ENCODE measurements around the gene ASB3. TPM values are rescaled to one million over a fixed set of nuclear protein-coding genes. Genes with fewer than 3 reads are reported as not detected.

The ASB3 gene
- total and polyA plus RNA-seq, 2 donors (not counting 1 experiment from before 2014, with no cell fraction given) = 15.9 to 30.7 TPM

DNA sequence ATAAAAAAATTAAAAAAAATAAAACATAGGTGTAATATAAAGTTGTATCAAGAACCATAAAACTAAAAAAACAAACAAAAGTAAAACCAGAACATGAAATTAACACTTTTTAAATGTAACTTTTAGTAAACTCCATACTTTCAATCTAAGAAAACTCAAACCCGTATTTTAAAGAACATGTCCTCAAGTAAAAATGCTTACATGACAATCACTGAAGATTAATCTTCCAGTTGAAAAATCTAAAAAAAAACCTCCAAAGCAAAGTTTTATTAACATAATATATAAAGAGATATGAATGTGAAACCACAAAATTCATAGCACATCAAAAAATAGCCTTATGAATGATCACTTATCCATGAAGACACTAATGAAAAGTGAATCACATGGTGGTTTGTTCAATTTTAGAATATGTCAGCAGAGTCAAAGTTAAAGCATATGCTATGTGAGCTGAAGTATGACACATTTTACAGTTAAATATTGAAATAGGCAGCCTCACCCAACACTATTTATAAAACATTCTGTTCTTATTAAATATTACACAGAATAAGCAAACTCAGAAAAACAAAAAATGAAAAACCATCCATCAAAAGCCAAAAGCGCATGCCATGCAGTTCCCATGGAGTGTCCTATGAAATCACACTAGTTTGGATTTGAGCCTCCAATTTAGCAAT is 42.2 kb downstream of the ASB3 start:
- Histone ChIP-seq H3K27ac (ENCODE audit: low read length in 2 of 2) (no peak overlapping the region), H3K4me1 (ENCODE audit: control insufficient read depth in 2 of 2, insufficient read depth in 2 of 2, low read length in 2 of 2) (no peaks in the 10 kb centered on the region), H3K9me3 (ENCODE audit: control extremely low read depth in 1 of 3, control insufficient read depth in 2 of 3, insufficient read depth in 1 of 3, low read length in 2 of 3) (no peaks in the 10 kb centered on the region), H3K9ac (ENCODE audit: low read length) (no peak overlapping the region), H4K20me1 (ENCODE audit: control insufficient read depth, insufficient read depth, low read length, poor library complexity, severe bottlenecking) (no peaks in the 10 kb centered on the region), H3K36me3 (replicated peaks in 1 of 2; ENCODE audit: control extremely low read depth in 1 of 2, control insufficient read depth in 1 of 2, extremely low read depth in 1 of 2, insufficient read depth in 2 of 2, low read length in 1 of 2) (peaks cover 4 to 7% of the 10 kb centered on the region in 2 experiments), H3K79me2 (ENCODE audit: control insufficient read depth, insufficient read depth, low read length) (no peaks in the 10 kb centered on the region), H2AFZ (ENCODE audit: insufficient read depth, low read depth, low read length, poor library complexity, severe bottlenecking) (no peak overlapping the region), H3K4me2 (replicated peaks; ENCODE audit: low read depth, low read length, poor library complexity, severe bottlenecking) (no peak overlapping the region), H3K4me3 (ENCODE audit: control extremely low read depth in 1 of 5, extremely low read depth in 1 of 5, insufficient read depth in 1 of 5, low read depth in 2 of 5, low read length in 4 of 5) (no peak overlapping the region), H3K27me3 (replicated peaks in 1 of 4; ENCODE audit: control extremely low read depth in 1 of 4, control insufficient read depth in 3 of 4, insufficient read depth in 4 of 4, low read length in 3 of 4) (no peaks in the 10 kb centered on the region)
- Mint-ChIP-seq H3K27ac (no peak overlapping the region), H3K9me3 (ENCODE audit: insufficient read depth) (no peaks in the 10 kb centered on the region), H3K4me3 (no peak overlapping the region), H3K27me3 (no peaks in the 10 kb centered on the region), H3K4me1 (peaks cover 6% of the 10 kb centered on the region)
- ATAC-seq (ENCODE audit: low read depth) (no peak), DNase-seq (no peak)
- no peak for TF ChIP-seq EZH2 (IDR thresholded peaks at IDR 0.05; ENCODE audit: borderline replicate concordance, insufficient read depth, low read depth, low read length, poor library complexity, severe bottlenecking)
- TF ChIP-seq, protein P1, sequence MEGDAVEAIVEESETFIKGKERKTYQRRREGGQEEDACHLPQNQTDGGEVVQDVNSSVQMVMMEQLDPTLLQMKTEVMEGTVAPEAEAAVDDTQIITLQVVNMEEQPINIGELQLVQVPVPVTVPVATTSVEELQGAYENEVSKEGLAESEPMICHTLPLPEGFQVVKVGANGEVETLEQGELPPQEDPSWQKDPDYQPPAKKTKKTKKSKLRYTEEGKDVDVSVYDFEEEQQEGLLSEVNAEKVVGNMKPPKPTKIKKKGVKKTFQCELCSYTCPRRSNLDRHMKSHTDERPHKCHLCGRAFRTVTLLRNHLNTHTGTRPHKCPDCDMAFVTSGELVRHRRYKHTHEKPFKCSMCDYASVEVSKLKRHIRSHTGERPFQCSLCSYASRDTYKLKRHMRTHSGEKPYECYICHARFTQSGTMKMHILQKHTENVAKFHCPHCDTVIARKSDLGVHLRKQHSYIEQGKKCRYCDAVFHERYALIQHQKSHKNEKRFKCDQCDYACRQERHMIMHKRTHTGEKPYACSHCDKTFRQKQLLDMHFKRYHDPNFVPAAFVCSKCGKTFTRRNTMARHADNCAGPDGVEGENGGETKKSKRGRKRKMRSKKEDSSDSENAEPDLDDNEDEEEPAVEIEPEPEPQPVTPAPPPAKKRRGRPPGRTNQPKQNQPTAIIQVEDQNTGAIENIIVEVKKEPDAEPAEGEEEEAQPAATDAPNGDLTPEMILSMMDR (IDR thresholded peaks at IDR 0.05) = no peak
- ChIA-PET CTCF (no interaction called here), POLR2A (no interaction called here)
- intact Hi-C loops (cut with micrococcal nuclease) = no loop called here
- no CpG with 5 or more reads among the region's 2 CpGs for WGBS (ENCODE audit: insufficient coverage)

DNA sequence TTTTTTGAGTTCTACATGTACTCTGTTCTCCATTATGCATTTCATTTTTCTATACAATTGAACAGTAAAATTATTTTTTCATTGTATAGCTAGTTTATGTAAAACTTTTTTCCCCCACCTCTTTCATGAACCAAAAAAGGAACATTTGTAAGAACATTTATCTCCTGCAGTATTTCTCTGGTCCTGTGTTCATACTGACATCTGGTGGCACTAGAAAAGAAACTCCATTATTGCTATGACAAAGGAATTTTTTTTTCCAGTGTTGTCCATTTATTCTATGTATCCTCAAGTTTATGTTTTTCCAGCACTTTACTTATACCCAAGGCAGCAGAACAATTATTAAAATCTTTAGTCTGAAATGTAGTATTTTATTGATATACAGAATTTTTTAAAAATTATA is 46.6 kb downstream of the ASB3 start:
- no peaks in the 10 kb centered on the region for H3K27me3 Mint-ChIP-seq
- H3K4me3 ChIP-seq (ENCODE audit: control extremely low read depth in 1 of 5, extremely low read depth in 1 of 5, insufficient read depth in 1 of 5, low read depth in 2 of 5, low read length in 4 of 5) = no peak overlapping the region
- no peaks in the 10 kb centered on the region for H3K9me3 Mint-ChIP-seq (ENCODE audit: insufficient read depth)
- H3K4me3 Mint-ChIP-seq = no peak overlapping the region
- peaks cover 5% of the 10 kb centered on the region for H3K4me1 Mint-ChIP-seq
- H3K27me3 ChIP-seq (replicated peaks in 1 of 4; ENCODE audit: control extremely low read depth in 1 of 4, control insufficient read depth in 3 of 4, insufficient read depth in 4 of 4, low read length in 3 of 4) = no peaks in the 10 kb centered on the region
- CTCF ChIA-PET = no interaction called here
- peaks cover 0 to 7% of the 10 kb centered on the region in 2 experiments for H3K36me3 ChIP-seq (replicated peaks in 1 of 2; ENCODE audit: control extremely low read depth in 1 of 2, control insufficient read depth in 1 of 2, extremely low read depth in 1 of 2, insufficient read depth in 2 of 2, low read length in 1 of 2)
- peaks cover under 1% of the 10 kb centered on the region for H3K79me2 ChIP-seq (ENCODE audit: control insufficient read depth, insufficient read depth, low read length)
- no peak for DNase-seq
- POLR2A ChIA-PET = no interaction called here
- no peaks in the 10 kb centered on the region for H4K20me1 ChIP-seq (ENCODE audit: control insufficient read depth, insufficient read depth, low read length, poor library complexity, severe bottlenecking)
- H3K27ac ChIP-seq (ENCODE audit: low read length in 2 of 2) = no peak overlapping the region
- no peaks in the 10 kb centered on the region for H3K4me1 ChIP-seq (ENCODE audit: control insufficient read depth in 2 of 2, insufficient read depth in 2 of 2, low read length in 2 of 2)
- no peak for ATAC-seq (ENCODE audit: low read depth)
- TF ChIP-seq EZH2 (IDR thresholded peaks at IDR 0.05; ENCODE audit: borderline replicate concordance, insufficient read depth, low read depth, low read length, poor library complexity, severe bottlenecking) = no peak
- TF ChIP-seq, protein P1 (IDR thresholded peaks at IDR 0.05) = no peak
- no peaks in the 10 kb centered on the region for H3K9me3 ChIP-seq (ENCODE audit: control extremely low read depth in 1 of 3, control insufficient read depth in 2 of 3, insufficient read depth in 1 of 3, low read length in 2 of 3)
- no peak overlapping the region for H3K9ac ChIP-seq (ENCODE audit: low read length)
- no peak overlapping the region for H2AFZ ChIP-seq (ENCODE audit: insufficient read depth, low read depth, low read length, poor library complexity, severe bottlenecking)
- H3K4me2 ChIP-seq (replicated peaks; ENCODE audit: low read depth, low read length, poor library complexity, severe bottlenecking) = no peak overlapping the region
- intact Hi-C loops (cut with micrococcal nuclease) = no loop called here
- H3K27ac Mint-ChIP-seq = no peak overlapping the region

Measured in B cell (primary cell).